ENCODE data around the gene GARIN5B.

The GARIN5B gene

DNA sequence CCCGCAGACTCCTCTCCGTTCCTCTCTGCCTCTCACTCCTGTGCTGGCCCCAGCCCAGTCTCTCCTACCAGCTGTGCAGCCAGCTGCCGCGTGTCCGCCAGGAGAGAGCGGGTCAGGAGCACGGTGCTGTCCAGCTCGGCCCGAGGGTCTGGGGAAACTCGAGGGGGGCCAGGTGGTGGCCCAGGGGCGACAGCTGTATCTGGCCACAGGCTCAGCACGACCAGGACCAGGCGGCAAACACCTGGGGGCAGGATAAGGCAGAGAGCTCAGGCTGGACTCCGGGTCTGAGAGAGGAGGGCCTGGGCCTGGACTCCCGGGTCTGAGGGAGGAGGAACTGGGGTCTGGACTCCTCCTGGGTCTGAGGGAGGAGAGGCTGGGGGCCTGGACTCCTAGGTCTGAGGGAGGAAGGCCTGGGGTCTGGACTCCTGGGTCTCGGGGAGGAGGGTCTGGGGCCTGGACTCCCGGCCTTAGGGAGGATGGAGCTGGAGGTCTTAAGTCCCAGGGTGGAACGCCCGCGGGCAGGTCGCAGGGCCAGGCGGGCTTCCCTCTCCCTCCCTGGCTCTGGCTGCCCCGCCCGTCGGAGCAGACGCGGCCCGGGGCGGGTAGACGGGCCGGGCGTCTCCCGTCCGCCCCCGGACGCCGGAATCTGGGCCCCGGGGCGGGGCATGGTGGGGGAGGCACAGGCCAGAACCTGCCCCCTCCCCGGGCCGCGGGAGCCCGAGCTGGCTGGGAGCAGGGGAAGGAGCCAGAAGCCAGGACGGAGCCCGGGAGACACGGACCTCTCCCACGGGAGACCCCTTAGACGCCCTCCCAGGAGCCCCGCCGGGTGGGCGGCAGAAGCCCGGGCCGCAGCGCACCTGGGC is 5.9 kb upstream of the GARIN5B start:
- DNase-seq: no peak

- no peak for DNase-seq
Observed at GRCh38 chr19:55368106-55368505, 5.0 kb upstream of the GARIN5B start.

GRCh38 chr19:55366790-55367189 is 3.7 kb upstream of the GARIN5B start:
- DNase-seq: no peak

- no peak for DNase-seq
Observed at GRCh38 chr19:55365964-55366363, 2.9 kb upstream of the GARIN5B start.

DNA sequence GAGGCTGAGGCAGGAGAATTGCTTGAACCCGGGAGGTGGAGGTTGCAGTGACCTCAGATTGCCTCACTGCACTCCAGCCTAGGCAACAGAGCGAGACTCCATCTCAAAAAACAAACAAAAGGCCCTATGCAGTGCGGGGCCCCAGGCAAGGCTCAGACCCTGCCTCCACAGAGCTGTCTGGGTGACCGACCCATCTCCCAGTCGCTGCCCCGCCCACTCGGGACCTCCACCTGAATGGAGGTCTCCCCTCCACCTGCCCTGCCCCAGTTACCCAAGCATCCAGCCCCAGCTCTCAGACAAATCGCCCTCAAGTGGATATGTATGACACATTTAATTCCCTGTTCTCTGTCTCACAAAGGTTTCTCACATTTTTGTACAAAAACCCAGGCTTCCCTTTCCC is 2.2 kb upstream of the GARIN5B start:
- no peak for DNase-seq

GRCh38 chr19:55362174-55362989 is 678 bp downstream of the GARIN5B start:
- no peak for DNase-seq

DNA sequence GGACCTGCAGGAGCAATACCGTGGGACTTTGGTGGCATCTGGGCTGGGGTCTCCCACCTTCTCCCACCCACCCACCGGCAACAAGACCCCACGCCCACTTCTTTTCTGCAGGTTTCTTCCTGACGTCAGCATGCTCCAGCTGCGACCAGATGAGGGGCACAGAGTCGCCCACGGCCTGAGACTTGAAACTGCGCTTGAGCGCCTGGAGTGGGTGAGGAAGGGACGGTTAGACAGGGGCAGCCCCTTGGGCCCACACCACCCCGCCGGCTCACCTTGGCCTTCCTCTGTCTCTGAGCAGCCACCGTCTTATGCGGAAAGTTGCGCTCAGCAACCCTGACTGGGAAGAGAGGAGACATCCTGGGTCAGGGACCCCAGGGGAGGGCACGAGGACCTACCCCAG is 2.2 kb downstream of the GARIN5B start:
- no peak for DNase-seq

DNA sequence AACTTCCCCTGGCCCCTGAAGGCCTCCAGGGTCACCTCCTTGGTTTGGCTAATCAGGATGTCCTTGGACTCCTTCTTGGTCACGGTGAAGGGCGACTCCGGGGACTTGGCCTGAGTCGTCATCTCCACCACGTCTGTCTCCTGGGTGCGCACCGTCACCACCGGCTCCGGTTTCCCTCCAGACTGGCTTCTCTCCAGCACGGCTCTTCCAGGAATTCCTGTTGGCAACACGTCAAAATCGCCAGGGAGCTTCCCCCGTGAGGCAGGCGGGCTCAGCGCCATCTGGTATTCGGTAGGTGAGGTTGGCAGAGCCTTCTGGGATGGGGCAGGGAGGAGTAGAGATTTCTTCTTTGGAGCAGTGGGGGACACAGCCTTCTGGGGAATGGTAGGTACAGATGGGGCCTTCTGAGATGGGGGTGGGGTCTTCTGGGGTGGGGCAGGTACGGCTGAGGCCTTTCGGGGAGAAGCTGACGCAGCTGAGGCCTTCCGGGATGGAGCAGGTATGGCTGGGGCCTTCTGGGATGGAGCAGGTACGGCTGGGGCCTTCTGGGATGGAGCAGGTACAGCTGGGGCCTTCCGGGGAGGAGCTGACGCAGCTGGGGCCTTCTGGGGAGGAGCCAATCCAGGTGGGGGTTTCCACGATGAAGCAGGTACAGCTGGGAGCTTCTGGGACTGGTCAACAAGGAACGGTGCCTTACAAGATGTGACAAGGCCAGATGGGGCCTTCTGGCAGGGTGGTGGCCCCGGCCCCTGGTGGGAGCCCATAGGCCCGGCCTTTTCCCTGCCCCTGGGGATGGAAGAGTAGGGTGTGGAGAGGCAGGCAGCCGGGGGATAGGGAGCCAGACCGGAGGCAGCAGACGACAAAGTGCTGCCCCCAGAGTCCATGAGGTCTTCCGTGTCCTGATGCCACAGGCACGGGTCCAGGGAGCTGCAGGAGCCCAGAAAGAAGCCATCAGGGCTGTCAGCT is 3.8 kb downstream of the GARIN5B start:
- no peak for DNase-seq

- no peak for DNase-seq
Observed at GRCh38 chr19:55358493-55358892, 4.6 kb downstream of the GARIN5B start.

DNA sequence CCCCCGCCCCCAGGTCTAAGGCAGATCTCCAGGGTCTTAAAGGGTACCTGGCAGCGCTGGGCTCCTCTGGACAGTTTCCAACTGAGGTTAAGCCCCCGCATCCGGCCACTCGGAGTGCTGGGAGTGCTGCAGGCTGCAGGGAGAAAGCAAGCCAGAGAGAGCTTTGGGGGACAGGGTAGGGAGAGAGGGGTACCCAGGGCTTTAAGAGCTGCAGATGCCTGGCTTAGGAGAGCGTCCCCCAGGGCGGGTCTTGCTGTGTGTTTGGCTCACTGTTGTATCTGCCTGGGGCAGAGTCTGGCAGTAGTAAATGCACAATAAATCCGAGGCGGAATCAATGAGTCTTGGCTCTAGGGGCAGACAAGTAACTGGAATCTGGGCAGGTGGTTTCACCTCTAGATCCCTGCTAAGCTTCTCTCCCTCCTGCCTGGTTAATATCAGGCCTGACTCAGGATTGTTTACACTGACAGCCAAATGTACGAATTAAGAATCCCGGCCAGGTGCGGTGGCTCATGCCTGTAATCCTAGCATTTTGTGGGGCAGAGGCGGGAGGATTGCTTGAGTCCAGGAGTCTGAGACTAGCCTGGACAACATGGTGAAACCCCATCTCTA is 7.7 kb downstream of the GARIN5B start:
- no peak for DNase-seq

- DNase-seq: no peak
Observed at GRCh38 chr19:55354698-55355212, 8.3 kb downstream of the GARIN5B start, which contains the start of gene COX6B2. Gene COX6B2, minus strand, starts transcription at chr19:55354719. Its CDS starts 198 bp downstream, at chr19:55354521.

DNA sequence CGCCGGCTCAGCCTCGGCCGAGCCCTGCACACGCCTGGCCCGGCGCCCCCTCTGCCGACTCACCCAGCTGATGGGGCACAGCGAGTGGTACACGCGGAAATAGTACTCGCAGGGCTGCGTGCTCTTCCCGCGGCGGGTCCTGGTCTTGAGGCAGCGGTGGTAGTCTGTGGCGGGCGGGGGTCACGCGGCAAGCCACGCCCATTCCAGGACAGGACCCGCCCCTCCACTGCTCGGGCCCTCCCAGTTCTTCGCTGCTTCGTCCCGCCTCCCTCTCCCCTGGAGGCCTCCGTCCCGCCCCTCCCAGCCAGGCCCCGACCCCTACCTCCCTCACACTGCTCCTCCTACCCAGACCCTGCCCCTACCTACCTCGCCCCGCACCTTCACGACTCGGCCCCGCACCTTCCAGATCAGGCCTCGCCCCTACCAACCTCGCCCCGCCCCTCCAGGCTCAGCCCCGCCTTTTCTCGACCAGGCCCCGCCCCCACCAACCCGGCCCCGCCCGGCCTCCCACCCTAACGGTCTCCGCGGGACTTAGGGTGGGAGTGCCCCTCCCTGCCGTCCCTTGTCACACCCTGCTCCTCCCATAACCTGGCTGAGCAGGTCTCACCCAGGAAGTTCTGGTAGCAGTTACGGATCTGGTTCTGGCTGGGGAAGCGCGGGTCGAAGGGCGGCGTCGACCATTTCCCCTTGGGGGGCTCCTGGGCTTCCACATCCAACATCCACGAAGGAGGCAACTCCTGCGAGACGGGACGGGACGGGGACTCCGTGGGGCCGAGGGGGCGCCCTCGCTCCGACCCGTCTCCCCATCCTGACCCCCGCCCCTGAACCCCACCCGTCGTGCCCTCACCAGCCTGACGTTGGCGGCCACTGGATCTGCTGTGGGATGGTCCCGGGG is 9.0 kb downstream of the GARIN5B start:
- DNase-seq: peak; percentile 48

DNA sequence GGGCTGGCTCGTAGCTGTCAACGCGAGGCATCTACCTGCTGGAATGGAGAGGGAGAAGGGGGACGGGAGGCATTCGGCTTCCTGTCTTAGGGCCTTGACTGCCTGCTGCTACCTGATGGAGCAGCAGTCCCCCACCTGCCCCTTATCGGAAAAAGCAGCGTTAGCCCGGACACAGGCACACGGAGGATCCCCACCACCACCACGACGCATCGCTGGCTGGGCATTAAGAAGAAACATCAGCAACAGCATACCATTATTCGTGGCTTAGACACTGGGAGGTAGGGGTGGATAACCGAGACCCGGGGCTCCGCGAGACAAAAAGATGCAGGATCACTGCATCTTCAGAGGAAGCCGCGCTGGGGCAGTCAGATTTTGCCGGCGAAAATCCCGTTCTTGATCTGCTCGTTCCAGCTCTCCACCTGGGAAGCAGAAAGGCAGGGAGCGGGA is 9.7 kb downstream of the GARIN5B start:
- DNase-seq: no peak

DNA sequence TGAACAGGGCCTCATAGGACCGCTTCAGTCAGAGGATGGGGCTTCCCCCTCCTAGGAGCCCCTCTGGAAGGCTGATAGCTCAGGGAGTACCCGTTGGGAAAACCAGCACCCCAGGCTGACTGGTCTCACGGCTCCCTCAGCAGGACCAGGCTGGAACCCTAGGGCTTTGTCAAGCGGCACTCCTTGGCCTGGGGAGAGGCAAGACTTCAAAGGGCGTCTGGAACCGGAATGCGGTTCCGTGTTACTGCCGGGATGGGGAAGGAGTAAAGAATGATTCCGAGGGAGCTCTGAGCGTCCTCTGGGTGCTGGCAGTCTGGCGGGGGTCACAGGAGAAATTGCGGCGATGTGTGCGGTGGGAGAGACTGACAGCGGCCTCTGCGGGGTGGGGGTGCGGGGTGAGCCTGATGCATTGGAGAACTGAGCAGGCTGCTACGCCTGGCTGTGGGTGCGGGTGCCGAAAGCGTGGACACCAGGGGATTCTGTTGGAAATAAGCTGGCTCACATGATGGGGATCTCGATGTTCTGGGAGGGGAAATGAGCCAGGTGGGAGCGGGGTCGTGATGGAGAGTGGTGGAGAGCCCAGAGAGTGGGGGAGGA is 10.4 kb downstream of the GARIN5B start:
- no peak for DNase-seq

- DNase-seq: no peak
Observed at GRCh38 chr19:55352040-55352439, 11.0 kb downstream of the GARIN5B start.

GRCh38 chr19:55350620-55351315 is 12.3 kb downstream of the GARIN5B start:
- no peak for DNase-seq

DNA sequence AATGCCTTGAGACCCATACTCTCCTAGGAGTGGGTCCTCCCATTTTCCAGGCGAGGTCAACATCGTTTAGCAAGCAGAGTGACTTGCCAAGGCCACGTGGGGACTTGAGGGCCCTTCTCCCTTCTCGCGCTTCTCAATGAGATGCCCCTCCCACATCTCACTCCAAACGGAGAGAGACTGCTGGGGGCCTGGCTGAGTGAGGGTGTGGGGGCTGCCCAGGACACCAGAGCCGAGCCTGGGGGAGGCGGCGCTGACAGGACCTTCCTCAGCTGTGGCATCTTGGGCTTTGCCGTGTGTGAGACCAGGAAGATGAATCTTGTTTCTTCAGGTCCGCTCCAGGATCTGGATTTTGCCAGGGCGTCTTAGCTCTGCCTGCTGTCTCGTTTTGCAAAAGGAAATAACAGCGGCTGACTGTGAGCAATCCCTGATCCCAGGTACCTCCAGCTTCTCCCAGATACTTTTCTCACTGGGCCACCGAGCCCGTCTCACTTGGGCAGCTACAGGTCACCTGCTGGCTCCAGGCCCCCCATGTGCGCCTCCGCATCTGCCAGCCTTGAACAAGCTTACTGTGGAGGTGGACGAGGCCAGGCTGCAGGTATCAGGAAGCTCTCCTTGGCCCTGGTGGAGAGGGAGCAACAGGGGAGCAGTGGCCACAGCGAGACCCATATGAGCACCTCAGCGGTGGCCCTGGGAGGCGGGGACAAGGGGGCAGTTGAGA is 14.6 kb downstream of the GARIN5B start:
- no peak for DNase-seq

- DNase-seq: no peak
Observed at GRCh38 chr19:55347442-55348009, 15.5 kb downstream of the GARIN5B start.

Data from activated gamma-delta T cell (primary cell).